GM21529 (cell line): ENCODE measurements around the gene CALR3.

Experiments
- ATAC-seq: cut with Tn5 transposase; IDR thresholded peaks from one replicate; pipeline ENCODE4 v1.9.1; 2021; ENCODE audit not compliant: unreplicated experiment

CALR3 gene

DNA sequence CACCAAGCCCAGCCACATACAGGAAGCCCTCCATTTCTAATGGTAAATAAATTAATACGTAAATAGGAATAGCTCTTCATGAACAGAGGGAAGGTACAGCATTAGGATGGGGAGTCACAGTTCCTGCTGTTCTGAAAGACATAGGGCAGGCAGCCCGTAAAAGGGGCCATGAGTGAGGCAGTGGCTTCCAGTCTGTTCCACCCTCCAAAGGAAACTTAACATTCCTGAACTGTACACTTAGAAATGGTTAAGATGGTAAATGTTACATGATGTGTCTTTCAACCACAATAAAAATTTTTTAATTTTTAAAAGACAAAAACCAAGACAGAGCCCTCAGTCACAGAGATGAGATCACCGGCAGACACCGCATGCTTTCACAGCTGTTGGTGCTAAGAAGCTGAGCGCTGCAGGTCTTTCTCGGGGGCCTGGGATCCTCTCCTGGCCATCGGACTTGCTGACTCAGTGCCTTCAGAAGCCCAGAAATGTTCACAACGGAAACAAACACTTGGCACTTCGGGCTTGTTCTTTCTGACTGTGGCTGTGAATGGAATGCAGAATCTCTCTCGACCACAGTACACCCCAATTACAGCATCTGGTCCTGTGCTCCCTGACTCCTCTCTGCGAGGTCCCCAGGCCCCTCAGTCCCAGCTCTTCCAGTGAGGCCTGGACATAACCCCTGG, 60.6 kb downstream of the CALR3 start:
- no peak for ATAC-seq

- ATAC-seq, result no peak
Observed at GRCh38 chr19:16433986-16434385, 62.0 kb downstream of the CALR3 start.

DNA sequence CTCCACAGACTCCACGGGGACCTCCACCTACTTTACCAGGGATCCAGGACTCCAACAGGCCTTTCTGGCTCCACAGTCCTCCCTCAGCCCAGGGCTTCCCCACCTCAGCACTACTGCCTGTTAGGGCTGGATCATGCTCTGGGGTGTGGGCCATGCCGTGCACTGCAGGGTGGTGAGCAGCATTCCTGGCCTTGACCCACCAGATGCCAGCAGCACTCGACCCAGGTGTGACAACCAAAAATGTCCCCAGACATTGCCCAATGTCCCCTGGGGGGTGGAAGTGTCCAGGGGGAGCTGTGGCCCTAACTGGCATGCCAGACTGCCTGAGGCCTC, 66.2 kb downstream of the CALR3 start:
- no peak for ATAC-seq

DNA sequence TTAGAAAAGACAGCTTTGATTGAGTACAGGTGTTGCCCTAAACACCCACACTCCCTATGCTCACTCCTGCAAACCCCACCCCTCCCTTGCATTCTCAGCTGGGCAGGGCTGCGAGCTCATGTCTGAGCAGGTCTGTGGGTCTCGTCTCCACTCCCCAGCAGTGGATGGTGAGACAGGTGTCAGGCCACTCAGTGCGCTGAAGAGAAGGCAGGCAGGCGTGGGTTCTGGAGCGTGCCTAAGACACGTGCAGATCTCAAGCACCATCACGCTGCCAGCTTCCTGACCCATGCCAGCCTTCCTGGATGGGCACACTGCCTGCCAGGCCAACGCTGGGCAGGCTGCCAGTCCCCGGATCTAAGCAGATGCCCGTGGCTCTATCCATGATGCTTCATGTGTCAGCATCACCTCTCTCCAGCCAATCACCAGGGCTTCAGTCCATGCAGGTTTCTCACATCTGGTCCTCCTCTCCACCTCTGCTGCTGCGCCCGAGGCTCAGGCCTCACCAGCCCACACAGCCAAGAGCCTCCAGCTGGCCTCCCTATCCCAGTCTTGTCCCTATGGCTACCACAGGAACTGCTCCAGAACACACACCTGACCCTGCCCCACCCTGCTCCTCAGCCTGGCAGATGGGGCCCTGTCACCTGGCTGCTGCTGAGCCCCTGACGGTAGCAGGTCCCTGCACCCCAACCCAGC, 66.8 kb downstream of the CALR3 start:
- ATAC-seq, result no peak
